ENCODE measurements around the gene CHSY1. TPM values are rescaled to one million over a fixed set of nuclear protein-coding genes. Genes with fewer than 3 reads are reported as not detected.

The CHSY1 gene
- polyA plus RNA-seq, 1 donor from 2014 or later: 16.1 TPM

- Histone ChIP-seq H3K9me3 (ENCODE audit: low read length) (no peaks in the 10 kb centered on the region), H3K27me3 (ENCODE audit: insufficient read depth, low read depth, low read length) (no peaks in the 10 kb centered on the region), H3K4me2 (ENCODE audit: low read length) (no peak overlapping the region), H3K36me3 (ENCODE audit: insufficient read depth, low read length) (no peaks in the 10 kb centered on the region), H3K27ac (ENCODE audit: low read length) (no peak overlapping the region), H3K4me3 (ENCODE audit: low read length) (no peak overlapping the region), H3K9ac (ENCODE audit: low read length) (no peak overlapping the region), H4K20me1 (ENCODE audit: insufficient read depth) (no peaks in the 10 kb centered on the region), H2AFZ (ENCODE audit: low read depth, low read length) (no peak overlapping the region), H3K9me2 (ENCODE audit: insufficient read depth, low read length) (no peaks in the 10 kb centered on the region), H3K79me2 (replicated peaks; ENCODE audit: insufficient read depth, low read length) (peaks cover 13% of the 10 kb centered on the region), H3F3A (ENCODE audit: insufficient read depth, low read length, poor library complexity, severe bottlenecking) (peaks cover 3% of the 10 kb centered on the region)
- TF ChIP-seq TAF1 (IDR thresholded peaks at IDR 0.05; ENCODE audit: low read depth): no peak
- TF ChIP-seq CTCF (IDR thresholded peaks at IDR 0.05; ENCODE audit: poor library complexity, severe bottlenecking): no peak
- no peak for TF ChIP-seq POLR2AphosphoS5 (IDR thresholded peaks at IDR 0.05)
- no peak for TF ChIP-seq EP300 (conservative IDR thresholded peaks at IDR 0.05; ENCODE audit: poor library complexity, severe bottlenecking)
- no peak for TF ChIP-seq REST (IDR thresholded peaks at IDR 0.05; ENCODE audit: borderline replicate concordance)
- no peak for TF ChIP-seq EZH2 (IDR thresholded peaks at IDR 0.05; ENCODE audit: borderline replicate concordance, insufficient read depth, low read length, poor library complexity, severe bottlenecking)
- TF ChIP-seq RAD21 (conservative IDR thresholded peaks at IDR 0.05): no peak
- no peak for TF ChIP-seq SMC3 (conservative IDR thresholded peaks at IDR 0.05; ENCODE audit: poor library complexity)
- no peak for TF ChIP-seq MXI1 (conservative IDR thresholded peaks at IDR 0.05; ENCODE audit: poor library complexity, severe bottlenecking)
Observed at GRCh38 chr15:101189409-101190091, 62.3 kb downstream of the CHSY1 start.

- Histone ChIP-seq H3F3A (ENCODE audit: insufficient read depth, low read length, poor library complexity, severe bottlenecking) (peaks cover 3% of the 10 kb centered on the region), H3K9ac (ENCODE audit: low read length) (no peak overlapping the region), H3K9me2 (ENCODE audit: insufficient read depth, low read length) (no peaks in the 10 kb centered on the region), H3K4me2 (ENCODE audit: low read length) (no peak overlapping the region), H3K4me3 (ENCODE audit: low read length) (no peak overlapping the region), H3K9me3 (ENCODE audit: low read length) (no peaks in the 10 kb centered on the region), H3K79me2 (replicated peaks; ENCODE audit: insufficient read depth, low read length) (peaks cover 13% of the 10 kb centered on the region), H3K36me3 (ENCODE audit: insufficient read depth, low read length) (no peaks in the 10 kb centered on the region), H3K27me3 (ENCODE audit: insufficient read depth, low read depth, low read length) (no peaks in the 10 kb centered on the region), H3K27ac (ENCODE audit: low read length) (no peak overlapping the region), H2AFZ (ENCODE audit: low read depth, low read length) (no peak overlapping the region), H4K20me1 (ENCODE audit: insufficient read depth) (no peaks in the 10 kb centered on the region)
- TF ChIP-seq EZH2 (IDR thresholded peaks at IDR 0.05; ENCODE audit: borderline replicate concordance, insufficient read depth, low read length, poor library complexity, severe bottlenecking) (no peak), CTCF (IDR thresholded peaks at IDR 0.05; ENCODE audit: poor library complexity, severe bottlenecking) (no peak), SMC3 (conservative IDR thresholded peaks at IDR 0.05; ENCODE audit: poor library complexity) (no peak), MXI1 (conservative IDR thresholded peaks at IDR 0.05; ENCODE audit: poor library complexity, severe bottlenecking) (no peak), TAF1 (IDR thresholded peaks at IDR 0.05; ENCODE audit: low read depth) (no peak)
Observed at GRCh38 chr15:101188637-101189408, 63.0 kb downstream of the CHSY1 start.

Measured in neural cell (in vitro differentiated cells).